ENCODE data around the gene SLC27A5. TPM values are rescaled to one million over a fixed set of nuclear protein-coding genes. Genes with fewer than 3 reads are reported as not detected.

The SLC27A5 gene
- total and polyA plus RNA-seq, 9 of the 15 experiments (the other 6 are each of a cell fraction or from before 2014, with no cell fraction given) = 42.2 to 318 (median 64.7) TPM

GRCh38 chr19:58543826-58544590, 32.2 kb upstream of the SLC27A5 start, which contains the start of gene TRIM28 (continued):
- TF ChIP-seq SOX6 (IDR thresholded peaks at IDR 0.05) (no peak), FUS (optimal IDR thresholded peaks at IDR 0.05; ENCODE audit: low read depth, low read length) (peak; percentile 93), MCM2 (IDR thresholded peaks at IDR 0.05; ENCODE audit: low read depth) (no peak), DMBX1 (CRISPR knock-in tag; IDR thresholded peaks at IDR 0.05; ENCODE audit: borderline replicate concordance) (0 out of 2 replicates have a peak, but pooled peaks have one; percentile 38), NONO (IDR thresholded peaks at IDR 0.05; ENCODE audit: low read depth in 2 of 2, low read length in 1 of 2) (peak; percentile 89 to 99), NELFE (IDR thresholded peaks at IDR 0.05; ENCODE audit: insufficient read depth, insufficient read length) (peak; percentile 60), MAX (CRISPR knock-in tag; IDR thresholded peaks at IDR 0.05) (peak; percentile 66), ID3 (CRISPR knock-in tag; IDR thresholded peaks at IDR 0.05) (no peak), ID3 (tag; IDR thresholded peaks at IDR 0.05) (0 out of 2 replicates have a peak, but pooled peaks have one; percentile 30), NCOR1 (IDR thresholded peaks at IDR 0.05) (0 out of 2 replicates have a peak, but pooled peaks have one; percentile 43), SMAD4 (CRISPR knock-in tag; conservative IDR thresholded peaks at IDR 0.05) (peak; percentile 88), ASH1L (IDR thresholded peaks at IDR 0.05; ENCODE audit: borderline replicate concordance, low read depth, partially characterized antibody) (no peak), PTTG1 (tag; IDR thresholded peaks at IDR 0.05; ENCODE audit: low read depth) (no peak), GATAD2B (IDR thresholded peaks at IDR 0.05; ENCODE audit: borderline replicate concordance) (0 out of 2 replicates have a peak, but pooled peaks have one; percentile 89), TAF9B (IDR thresholded peaks at IDR 0.05; ENCODE audit: partially characterized antibody) (peak; percentile 42), ZNF263 (CRISPR knock-in tag; IDR thresholded peaks at IDR 0.05; ENCODE audit: borderline replicate concordance) (0 out of 2 replicates have a peak, but pooled peaks have one; percentile 32), DDX20 (tag; IDR thresholded peaks at IDR 0.05; ENCODE audit: low read depth) (no peak), E2F1 (CRISPR knock-in tag; IDR thresholded peaks at IDR 0.05) (peak; percentile 61; the same call in 1 of the 2 replicates), LCOR (CRISPR knock-in tag; IDR thresholded peaks at IDR 0.05) (peak; percentile 84), ZBED1 (IDR thresholded peaks at IDR 0.05) (peak; percentile 37; the same call in 1 of the 2 replicates), PHF8 (IDR thresholded peaks at IDR 0.05; ENCODE audit: borderline replicate concordance, low read length) (peak; percentile 64), FIP1L1 (IDR thresholded peaks at IDR 0.05; ENCODE audit: low read depth, low read length, poor library complexity, severe bottlenecking) (peak; percentile 82), ATF3 (IDR thresholded peaks at IDR 0.05) (peak; percentile 87), ATF3 (CRISPR knock-in tag; conservative IDR thresholded peaks at IDR 0.05) (no peak), CBX3 (IDR thresholded peaks at IDR 0.05; ENCODE audit: borderline replicate concordance in 1 of 2, low read length in 2 of 2) (no peak; a peak in 1 of 3 replicates), ERF (CRISPR knock-in tag; IDR thresholded peaks at IDR 0.05) (peak; percentile 96)

Data from K562 (cell line).